ENCODE data around the gene ZNF354B. TPM values are rescaled to one million over a fixed set of nuclear protein-coding genes. Genes with fewer than 3 reads are reported as not detected.

Gene ZNF354B
- total and polyA plus RNA-seq, 2 experiments from 2014 or later, result 9.0 to 12.3 TPM

DNA sequence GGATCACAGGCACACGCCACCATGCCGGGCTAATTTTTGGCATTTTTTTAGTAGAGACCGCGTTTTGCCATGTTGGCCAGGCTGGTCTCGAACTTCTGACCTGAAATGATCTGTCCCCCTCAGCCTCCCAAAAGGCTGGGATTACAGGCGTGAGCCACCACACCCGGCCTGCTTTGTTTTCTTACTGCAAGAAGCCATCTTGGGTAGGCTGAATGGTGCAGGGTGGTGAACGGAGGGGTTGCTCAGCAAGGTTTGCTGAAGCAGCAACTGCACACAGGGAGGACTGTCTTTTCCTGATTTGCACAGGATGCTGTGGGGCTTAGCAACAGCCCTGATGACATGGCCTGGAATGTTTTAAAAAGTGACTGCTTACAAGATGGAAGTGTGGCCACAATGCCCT is 10.7 kb downstream of the ZNF354B start:
- Mint-ChIP-seq H3K4me1 (no peaks in the 10 kb centered on the region), H3K27me3 (ENCODE audit: insufficient read depth, low read depth, poor library complexity) (peaks cover 6% of the 10 kb centered on the region), H3K9me3 (peaks cover 31% of the 10 kb centered on the region), H3K27ac (no peak overlapping the region), H3K36me3 (ENCODE audit: low read depth) (peaks cover 97% of the 10 kb centered on the region), H3K4me3 (no peak overlapping the region)
- Histone ChIP-seq H3K36me3 (ENCODE audit: insufficient read depth) (peaks cover 5% of the 10 kb centered on the region; the same call in 1 of the 2 replicates), H3K27me3 (ENCODE audit: insufficient read depth) (no peaks in the 10 kb centered on the region), H2AFZ (no peak overlapping the region), H3K9me2 (ENCODE audit: insufficient read depth) (no peaks in the 10 kb centered on the region), H3K4me3 (no peak overlapping the region), H3K4me2 (no peak overlapping the region), H3F3A (replicated peaks; ENCODE audit: low read depth) (no peaks in the 10 kb centered on the region), H3K27ac (ENCODE audit: low read depth) (no peak overlapping the region), H3K4me1 (ENCODE audit: insufficient read depth) (no peaks in the 10 kb centered on the region), H3K79me2 (replicated peaks; ENCODE audit: insufficient read depth) (0 out of 2 replicates have a peak, but pooled peaks cover 8% of the 10 kb centered on the region), H4K20me1 (replicated peaks; ENCODE audit: insufficient read depth) (no peaks in the 10 kb centered on the region)
- ATAC-seq (no peak), DNase-seq (ENCODE audit: low spot score) (no peak)
- TF ChIP-seq ZNF114 (CRISPR knock-in tag; IDR thresholded peaks at IDR 0.05) (no peak), EZH2 (IDR thresholded peaks at IDR 0.05; ENCODE audit: low read depth, unreplicated experiment) (no peak), EZH2phosphoT487 (IDR thresholded peaks at IDR 0.05; ENCODE audit: unreplicated experiment) (no peak), NANOG (IDR thresholded peaks at IDR 0.05; ENCODE audit: borderline replicate concordance) (no peak), POLR2AphosphoS5 (IDR thresholded peaks at IDR 0.05; ENCODE audit: low read depth) (no peak)
- TF ChIP-seq, protein P1, sequence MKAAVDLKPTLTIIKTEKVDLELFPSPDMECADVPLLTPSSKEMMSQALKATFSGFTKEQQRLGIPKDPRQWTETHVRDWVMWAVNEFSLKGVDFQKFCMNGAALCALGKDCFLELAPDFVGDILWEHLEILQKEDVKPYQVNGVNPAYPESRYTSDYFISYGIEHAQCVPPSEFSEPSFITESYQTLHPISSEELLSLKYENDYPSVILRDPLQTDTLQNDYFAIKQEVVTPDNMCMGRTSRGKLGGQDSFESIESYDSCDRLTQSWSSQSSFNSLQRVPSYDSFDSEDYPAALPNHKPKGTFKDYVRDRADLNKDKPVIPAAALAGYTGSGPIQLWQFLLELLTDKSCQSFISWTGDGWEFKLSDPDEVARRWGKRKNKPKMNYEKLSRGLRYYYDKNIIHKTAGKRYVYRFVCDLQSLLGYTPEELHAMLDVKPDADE (IDR thresholded peaks at IDR 0.05), result no peak
- TF ChIP-seq, protein P2, sequence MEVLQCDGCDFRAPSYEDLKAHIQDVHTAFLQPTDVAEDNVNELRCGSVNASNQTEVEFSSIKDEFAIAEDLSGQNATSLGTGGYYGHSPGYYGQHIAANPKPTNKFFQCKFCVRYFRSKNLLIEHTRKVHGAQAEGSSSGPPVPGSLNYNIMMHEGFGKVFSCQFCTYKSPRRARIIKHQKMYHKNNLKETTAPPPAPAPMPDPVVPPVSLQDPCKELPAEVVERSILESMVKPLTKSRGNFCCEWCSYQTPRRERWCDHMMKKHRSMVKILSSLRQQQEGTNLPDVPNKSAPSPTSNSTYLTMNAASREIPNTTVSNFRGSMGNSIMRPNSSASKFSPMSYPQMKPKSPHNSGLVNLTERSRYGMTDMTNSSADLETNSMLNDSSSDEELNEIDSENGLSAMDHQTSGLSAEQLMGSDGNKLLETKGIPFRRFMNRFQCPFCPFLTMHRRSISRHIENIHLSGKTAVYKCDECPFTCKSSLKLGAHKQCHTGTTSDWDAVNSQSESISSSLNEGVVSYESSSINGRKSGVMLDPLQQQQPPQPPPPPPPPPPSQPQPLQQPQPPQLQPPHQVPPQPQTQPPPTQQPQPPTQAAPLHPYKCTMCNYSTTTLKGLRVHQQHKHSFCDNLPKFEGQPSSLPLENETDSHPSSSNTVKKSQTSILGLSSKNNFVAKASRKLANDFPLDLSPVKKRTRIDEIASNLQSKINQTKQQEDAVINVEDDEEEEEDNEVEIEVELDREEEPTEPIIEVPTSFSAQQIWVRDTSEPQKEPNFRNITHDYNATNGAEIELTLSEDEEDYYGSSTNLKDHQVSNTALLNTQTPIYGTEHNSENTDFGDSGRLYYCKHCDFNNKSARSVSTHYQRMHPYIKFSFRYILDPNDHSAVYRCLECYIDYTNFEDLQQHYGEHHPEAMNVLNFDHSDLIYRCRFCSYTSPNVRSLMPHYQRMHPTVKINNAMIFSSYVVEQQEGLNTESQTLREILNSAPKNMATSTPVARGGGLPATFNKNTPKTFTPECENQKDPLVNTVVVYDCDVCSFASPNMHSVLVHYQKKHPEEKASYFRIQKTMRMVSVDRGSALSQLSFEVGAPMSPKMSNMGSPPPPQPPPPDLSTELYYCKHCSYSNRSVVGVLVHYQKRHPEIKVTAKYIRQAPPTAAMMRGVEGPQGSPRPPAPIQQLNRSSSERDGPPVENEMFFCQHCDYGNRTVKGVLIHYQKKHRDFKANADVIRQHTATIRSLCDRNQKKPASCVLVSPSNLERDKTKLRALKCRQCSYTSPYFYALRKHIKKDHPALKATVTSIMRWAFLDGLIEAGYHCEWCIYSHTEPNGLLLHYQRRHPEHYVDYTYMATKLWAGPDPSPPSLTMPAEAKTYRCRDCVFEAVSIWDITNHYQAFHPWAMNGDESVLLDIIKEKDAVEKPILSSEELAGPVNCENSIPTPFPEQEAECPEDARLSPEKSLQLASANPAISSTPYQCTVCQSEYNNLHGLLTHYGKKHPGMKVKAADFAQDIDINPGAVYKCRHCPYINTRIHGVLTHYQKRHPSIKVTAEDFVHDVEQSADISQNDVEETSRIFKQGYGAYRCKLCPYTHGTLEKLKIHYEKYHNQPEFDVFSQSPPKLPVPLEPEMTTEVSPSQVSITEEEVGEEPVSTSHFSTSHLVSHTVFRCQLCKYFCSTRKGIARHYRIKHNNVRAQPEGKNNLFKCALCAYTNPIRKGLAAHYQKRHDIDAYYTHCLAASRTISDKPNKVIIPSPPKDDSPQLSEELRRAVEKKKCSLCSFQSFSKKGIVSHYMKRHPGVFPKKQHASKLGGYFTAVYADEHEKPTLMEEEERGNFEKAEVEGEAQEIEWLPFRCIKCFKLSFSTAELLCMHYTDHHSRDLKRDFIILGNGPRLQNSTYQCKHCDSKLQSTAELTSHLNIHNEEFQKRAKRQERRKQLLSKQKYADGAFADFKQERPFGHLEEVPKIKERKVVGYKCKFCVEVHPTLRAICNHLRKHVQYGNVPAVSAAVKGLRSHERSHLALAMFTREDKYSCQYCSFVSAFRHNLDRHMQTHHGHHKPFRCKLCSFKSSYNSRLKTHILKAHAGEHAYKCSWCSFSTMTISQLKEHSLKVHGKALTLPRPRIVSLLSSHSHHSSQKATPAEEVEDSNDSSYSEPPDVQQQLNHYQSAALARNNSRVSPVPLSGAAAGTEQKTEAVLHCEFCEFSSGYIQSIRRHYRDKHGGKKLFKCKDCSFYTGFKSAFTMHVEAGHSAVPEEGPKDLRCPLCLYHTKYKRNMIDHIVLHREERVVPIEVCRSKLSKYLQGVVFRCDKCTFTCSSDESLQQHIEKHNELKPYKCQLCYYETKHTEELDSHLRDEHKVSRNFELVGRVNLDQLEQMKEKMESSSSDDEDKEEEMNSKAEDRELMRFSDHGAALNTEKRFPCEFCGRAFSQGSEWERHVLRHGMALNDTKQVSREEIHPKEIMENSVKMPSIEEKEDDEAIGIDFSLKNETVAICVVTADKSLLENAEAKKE (CRISPR knock-in tag; IDR thresholded peaks at IDR 0.05), result no peak

All from GM23338 (cell line).